Nephron progenitor cell (in vitro differentiated cells): Measurements from ENCODE around the gene PKM.

Experiments used
- DNase-seq: peaks from one replicate; pipeline ENCODE4 v3.0.0; 2021
- H3K27ac Mint-ChIP-seq: 2 replicates; pipeline ENCODE4 v1.8.0; 2021; ENCODE audit warnings: mild to moderate bottlenecking, moderate library complexity, mixed read lengths
- H3K27me3 Mint-ChIP-seq: 2 replicates; pipeline ENCODE4 v1.8.0; 2021; ENCODE audit warnings: mild to moderate bottlenecking, low read depth, mixed read lengths; ENCODE audit not compliant: poor library complexity
- H3K36me3 Mint-ChIP-seq: 2 replicates; pipeline ENCODE4 v1.8.0; 2021; ENCODE audit warnings: low read depth, mixed read lengths
- H3K4me1 Mint-ChIP-seq: 2 replicates; pipeline ENCODE4 v1.8.0; 2021; ENCODE audit warnings: mixed read lengths
- H3K4me3 Mint-ChIP-seq: 2 replicates; pipeline ENCODE4 v1.8.0; 2021; ENCODE audit warnings: mild to moderate bottlenecking, moderate library complexity, mixed read lengths
- H3K9me3 Mint-ChIP-seq: 2 replicates; pipeline ENCODE4 v1.8.0; 2021; ENCODE audit warnings: mild to moderate bottlenecking, moderate library complexity, mixed read lengths
- CTCF ChIP-seq: fragments of 200-600 bp; sonication (generic); IDR thresholded peaks from 2 replicates; pipeline ENCODE4 v1.5.0; 2021; ENCODE audit warnings: antibody characterized with exemption

Gene PKM

GRCh38 chr15:72202801-72203506 lies 28.0 kb downstream of the PKM start:
- H3K27me3 Mint-ChIP-seq: peaks cover 19% of the 10 kb centered on the region
- no peak for TF ChIP-seq CTCF
- peaks cover 89% of the 10 kb centered on the region for H3K36me3 Mint-ChIP-seq
- H3K4me3 Mint-ChIP-seq: no peak overlapping the region
- H3K9me3 Mint-ChIP-seq: no peaks in the 10 kb centered on the region
- H3K4me1 Mint-ChIP-seq: peaks cover 3% of the 10 kb centered on the region
- peak overlapping the region; percentile 84 for H3K27ac Mint-ChIP-seq
- DNase-seq: no peak

GRCh38 chr15:72202302-72202701 lies 28.7 kb downstream of the PKM start:
- no peak for DNase-seq
- H3K9me3 Mint-ChIP-seq: no peaks in the 10 kb centered on the region
- H3K4me3 Mint-ChIP-seq: no peak overlapping the region
- peaks cover 23% of the 10 kb centered on the region for H3K27me3 Mint-ChIP-seq
- peaks cover 5% of the 10 kb centered on the region for H3K4me1 Mint-ChIP-seq
- H3K36me3 Mint-ChIP-seq: peaks cover 83% of the 10 kb centered on the region
- H3K27ac Mint-ChIP-seq: no peak overlapping the region
- no peak for TF ChIP-seq CTCF

- DNase-seq: no peak
- TF ChIP-seq CTCF: no peak
- peaks cover 74% of the 10 kb centered on the region for H3K36me3 Mint-ChIP-seq
- H3K27me3 Mint-ChIP-seq: peaks cover 32% of the 10 kb centered on the region
- H3K4me1 Mint-ChIP-seq: peaks cover 5% of the 10 kb centered on the region
- no peak overlapping the region for H3K27ac Mint-ChIP-seq
- no peak overlapping the region for H3K4me3 Mint-ChIP-seq
- no peaks in the 10 kb centered on the region for H3K9me3 Mint-ChIP-seq
These were observed 29.5 kb downstream of the PKM start for GRCh38 chr15:72201391-72201921.

- Mint-ChIP-seq H3K27me3 (peaks cover 40% of the 10 kb centered on the region), H3K9me3 (no peaks in the 10 kb centered on the region), H3K36me3 (peaks cover 66% of the 10 kb centered on the region), H3K4me1 (peaks cover 5% of the 10 kb centered on the region), H3K27ac (peak overlapping the region; percentile 93), H3K4me3 (no peak overlapping the region)
- DNase-seq: no peak
- no peak for TF ChIP-seq CTCF
These were observed 30.4 kb downstream of the PKM start for GRCh38 chr15:72200395-72201237.

- Mint-ChIP-seq H3K4me1 (peaks cover 5% of the 10 kb centered on the region), H3K27me3 (peaks cover 48% of the 10 kb centered on the region), H3K36me3 (peaks cover 57% of the 10 kb centered on the region), H3K27ac (no peak overlapping the region), H3K9me3 (no peaks in the 10 kb centered on the region), H3K4me3 (no peak overlapping the region)
- TF ChIP-seq CTCF: peak; percentile 83
- DNase-seq: peak; percentile 73
These were observed 31.2 kb downstream of the PKM start for GRCh38 chr15:72199721-72200212.
